ENCODE data around the gene RAD51B.

DNA sequence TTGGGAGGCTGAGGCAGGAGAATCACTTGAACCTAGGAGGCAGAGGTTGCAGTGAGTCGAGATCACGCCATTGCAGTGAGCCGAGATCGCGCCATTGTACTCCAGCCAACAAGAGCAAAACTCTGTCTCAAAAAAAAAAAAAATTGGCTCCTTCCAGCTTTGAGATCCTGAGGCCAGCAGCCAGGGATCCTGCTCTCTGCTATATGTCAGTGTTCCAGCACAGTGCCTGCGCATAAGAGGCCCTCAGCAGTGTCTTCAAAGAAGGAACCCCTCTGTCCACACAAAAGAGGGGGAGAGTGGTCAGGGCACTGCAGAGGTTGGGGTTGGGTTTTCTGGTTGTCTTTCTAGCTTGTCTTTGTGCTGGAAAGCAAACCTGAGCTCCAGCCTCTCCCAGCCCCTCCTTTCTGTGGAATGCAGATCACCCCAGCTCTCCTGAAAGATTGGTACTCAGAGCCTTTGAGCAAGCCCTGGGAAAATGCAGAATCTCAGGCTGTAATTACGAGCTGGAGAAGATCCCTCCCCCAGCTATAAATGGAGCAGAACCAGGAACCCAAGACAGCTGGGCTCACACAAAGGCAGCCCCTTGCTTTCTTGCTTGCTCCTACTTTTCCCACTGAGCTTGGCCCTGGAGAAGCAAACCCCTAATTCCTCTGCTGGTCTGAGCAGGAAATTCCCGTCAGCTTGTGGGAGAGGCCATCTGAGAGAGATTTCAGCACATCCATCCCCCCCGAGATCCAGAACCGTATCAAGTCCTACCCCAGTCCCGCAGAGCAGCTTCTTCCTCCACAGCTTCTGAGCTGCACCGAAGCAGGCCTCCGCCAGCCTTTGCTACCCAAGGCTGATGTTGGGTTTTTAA is 767.5 kb downstream of the RAD51B start:
- TF ChIP-seq EZH2 (IDR thresholded peaks at IDR 0.05; ENCODE audit: low read depth), result no peak
- TF ChIP-seq, protein P1, sequence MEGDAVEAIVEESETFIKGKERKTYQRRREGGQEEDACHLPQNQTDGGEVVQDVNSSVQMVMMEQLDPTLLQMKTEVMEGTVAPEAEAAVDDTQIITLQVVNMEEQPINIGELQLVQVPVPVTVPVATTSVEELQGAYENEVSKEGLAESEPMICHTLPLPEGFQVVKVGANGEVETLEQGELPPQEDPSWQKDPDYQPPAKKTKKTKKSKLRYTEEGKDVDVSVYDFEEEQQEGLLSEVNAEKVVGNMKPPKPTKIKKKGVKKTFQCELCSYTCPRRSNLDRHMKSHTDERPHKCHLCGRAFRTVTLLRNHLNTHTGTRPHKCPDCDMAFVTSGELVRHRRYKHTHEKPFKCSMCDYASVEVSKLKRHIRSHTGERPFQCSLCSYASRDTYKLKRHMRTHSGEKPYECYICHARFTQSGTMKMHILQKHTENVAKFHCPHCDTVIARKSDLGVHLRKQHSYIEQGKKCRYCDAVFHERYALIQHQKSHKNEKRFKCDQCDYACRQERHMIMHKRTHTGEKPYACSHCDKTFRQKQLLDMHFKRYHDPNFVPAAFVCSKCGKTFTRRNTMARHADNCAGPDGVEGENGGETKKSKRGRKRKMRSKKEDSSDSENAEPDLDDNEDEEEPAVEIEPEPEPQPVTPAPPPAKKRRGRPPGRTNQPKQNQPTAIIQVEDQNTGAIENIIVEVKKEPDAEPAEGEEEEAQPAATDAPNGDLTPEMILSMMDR (conservative IDR thresholded peaks at IDR 0.05), result no peak
